HG03432 (cell line): ENCODE results near the gene DNAJC4.
A peak's percentile ranks its signal among the peaks of the same experiment; 100 is the strongest.

Source experiments
- ATAC-seq: cut with Tn5 transposase; IDR thresholded peaks from one replicate; pipeline ENCODE4 v1.9.1; 2021; ENCODE audit warnings: mild to moderate bottlenecking, moderate library complexity; ENCODE audit not compliant: unreplicated experiment

DNAJC4 gene

DNA sequence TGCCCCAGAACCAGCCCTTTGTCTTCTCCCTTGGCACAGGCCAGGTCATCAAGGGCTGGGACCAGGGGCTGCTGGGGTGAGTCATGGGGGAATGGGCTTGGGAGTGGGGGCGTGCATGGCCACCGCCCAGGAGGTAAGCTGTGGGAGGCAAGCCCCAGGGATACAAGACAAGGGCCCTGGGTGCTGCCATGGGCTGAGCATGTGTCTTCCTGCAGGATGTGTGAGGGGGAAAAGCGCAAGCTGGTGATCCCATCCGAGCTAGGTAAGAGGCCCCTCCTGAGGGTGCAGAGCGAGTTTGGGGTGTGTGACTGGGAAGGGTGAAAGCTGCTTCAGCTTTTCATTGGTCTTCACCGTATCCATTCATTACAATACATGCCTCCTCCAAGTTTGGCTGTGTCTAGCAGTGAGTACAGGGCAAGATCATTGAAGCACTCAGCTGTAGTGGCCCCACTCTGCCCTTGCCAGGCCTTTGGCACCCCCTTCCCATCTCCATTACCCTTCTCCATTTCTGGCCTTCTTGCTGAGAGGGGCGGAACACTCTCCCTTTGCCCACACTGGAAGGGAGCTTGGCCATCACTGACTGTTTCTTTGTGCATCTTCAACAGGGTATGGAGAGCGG, 13.0 kb downstream of the DNAJC4 start:
- ATAC-seq, result no peak

DNA sequence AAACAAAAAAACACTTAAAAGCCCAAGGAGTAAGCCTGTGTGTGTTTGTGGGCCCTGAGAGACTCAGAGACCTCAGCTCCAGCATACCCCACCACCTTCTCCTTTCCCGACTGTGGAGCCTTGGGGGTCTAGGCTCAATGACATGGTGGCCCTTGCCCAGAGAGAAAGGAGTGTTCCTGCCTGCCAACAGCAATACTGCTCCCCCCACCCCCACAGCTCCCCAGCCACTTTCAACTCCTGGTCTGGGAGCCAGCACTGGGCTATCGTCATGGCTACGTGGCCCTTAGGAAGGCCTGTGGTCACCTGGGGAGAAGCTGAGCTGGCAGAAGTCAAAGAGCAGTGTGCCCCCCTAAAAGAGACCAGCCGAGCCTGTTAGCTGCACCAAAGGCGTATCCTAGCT, 13.8 kb downstream of the DNAJC4 start:
- no peak for ATAC-seq

GRCh38 chr11:64244966-64245365, 14.6 kb downstream of the DNAJC4 start:
- no peak for ATAC-seq

DNA sequence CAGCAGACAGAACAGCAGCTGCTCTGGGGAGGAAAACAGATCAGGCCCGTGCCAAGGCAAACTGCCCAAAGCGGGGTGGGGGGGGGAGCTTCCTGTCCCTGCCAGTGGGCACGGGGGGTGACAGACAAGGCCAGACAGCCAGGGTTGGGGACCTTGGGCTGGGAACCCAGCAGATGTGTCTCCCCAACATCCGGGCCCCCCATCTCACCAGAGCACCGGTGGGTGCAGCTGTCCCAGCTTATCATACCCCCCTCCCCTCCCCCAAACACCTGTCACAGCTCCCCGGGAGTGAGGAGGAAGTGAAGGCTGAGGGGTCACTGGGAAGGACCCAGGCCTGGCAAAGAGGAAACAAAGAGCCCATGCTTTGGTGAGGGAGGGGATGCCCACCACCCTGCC, 15.1 kb downstream of the DNAJC4 start:
- ATAC-seq, result no peak

DNA sequence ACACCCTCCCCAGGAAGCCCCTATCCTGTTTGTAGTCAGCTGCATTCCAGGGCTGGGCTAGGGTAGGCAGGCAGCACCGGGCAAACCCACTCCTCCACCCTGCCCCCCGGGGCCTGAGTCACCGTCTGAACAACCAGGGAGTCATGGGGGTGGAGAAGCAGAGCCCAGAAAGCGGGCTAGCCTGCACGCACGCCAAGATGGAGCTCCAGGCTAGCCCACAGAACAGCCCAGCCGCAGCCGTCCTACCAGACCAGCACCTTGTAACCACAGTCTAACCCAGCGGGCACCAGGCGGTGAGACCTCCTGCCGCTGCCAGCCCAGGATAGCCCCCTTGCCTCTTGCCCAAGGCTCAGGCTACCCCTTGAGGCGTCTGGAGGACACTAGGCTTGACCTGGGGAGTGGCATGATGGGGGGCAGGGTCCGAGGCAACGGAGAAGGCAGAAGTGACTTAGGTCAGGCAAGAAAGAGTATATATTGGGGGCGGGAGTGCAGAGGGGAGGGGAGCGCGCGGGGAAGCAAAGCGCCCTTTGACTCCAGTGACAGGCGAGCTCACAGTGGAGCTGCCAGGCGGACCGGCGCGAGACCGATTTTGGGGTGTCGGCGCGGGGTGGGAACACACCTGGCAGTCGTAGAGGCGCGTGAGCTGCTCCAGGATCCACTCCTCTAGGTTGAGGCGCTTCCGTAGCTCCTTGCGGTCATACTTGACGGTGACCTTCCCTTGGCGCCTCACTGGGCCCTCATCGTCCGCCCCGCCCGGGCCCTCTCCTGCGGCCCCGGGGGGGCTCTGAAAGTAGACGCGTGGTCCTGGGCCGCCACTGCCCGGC, 15.7 kb downstream of the DNAJC4 start:
- ATAC-seq, result no peak

DNA sequence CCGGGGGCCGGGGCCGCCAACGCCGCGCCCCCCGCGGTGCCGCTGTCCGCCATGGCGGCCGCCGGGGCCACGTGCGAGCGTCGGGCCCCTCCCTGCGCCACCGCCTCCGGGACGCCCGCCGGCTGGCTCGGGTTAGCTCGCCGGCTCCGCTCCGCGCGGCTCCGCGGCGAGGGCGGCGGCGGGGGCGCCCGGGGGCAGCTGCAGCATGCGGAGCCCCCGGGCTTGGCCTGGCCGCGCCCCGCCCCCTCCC, 16.2 kb downstream of the DNAJC4 start:
- peak; percentile 9 for ATAC-seq

- peak; percentile 43 for ATAC-seq
Measured at GRCh38 chr11:64246871-64247728, 16.8 kb downstream of the DNAJC4 start, which contains the start of gene PPP1R14B. Gene PPP1R14B (minus strand): TSS chr11:64246943. CDS start chr11:64246673, 270 bp downstream.

GRCh38 chr11:64247729-64248531, 17.6 kb downstream of the DNAJC4 start:
- ATAC-seq, result no peak

GRCh38 chr11:64248578-64248977, 18.2 kb downstream of the DNAJC4 start:
- no peak for ATAC-seq

GRCh38 chr11:64249038-64249437, 18.7 kb downstream of the DNAJC4 start:
- ATAC-seq, result no peak

DNA sequence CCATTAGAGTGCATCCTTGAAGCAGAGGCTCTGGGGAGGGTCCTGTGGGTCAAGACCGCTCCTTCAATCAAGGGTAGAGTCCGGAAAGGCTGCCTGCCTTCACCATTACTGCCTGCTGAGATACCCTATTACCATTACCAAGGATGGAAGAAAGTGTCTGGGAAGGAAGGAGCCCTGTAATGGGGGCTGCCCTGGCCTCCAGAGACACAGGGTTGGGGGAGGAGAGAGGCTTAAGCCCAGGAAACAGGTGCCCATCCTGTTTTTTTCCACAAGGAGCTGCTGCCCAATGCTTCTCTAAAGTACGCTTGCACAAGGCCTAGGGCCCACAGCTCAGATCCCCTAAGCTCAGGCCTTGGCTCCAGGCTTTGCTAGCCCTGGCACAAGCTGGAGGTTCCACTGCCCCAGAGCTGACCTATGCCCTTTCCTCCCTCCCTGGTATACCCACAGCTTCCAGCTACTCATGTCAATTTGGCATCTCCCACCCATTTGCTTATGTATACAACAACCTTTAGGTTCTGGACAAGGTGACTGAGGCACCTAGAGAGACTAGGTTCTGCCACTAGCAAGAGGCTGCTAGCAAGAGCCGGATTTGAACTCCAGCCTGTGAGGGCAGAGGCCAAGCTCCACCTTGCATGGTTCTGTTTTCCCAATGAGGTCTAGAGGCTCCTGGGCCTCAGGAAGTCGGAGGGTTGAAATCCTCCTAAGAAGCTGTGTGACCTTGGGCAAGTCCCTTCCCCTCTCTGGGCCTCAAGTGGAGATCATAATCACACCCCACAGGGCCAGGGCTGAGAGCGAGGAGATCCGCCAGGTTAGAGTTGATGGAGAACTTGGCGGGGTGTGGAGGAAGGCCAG, 19.4 kb downstream of the DNAJC4 start:
- ATAC-seq, result no peak

DNA sequence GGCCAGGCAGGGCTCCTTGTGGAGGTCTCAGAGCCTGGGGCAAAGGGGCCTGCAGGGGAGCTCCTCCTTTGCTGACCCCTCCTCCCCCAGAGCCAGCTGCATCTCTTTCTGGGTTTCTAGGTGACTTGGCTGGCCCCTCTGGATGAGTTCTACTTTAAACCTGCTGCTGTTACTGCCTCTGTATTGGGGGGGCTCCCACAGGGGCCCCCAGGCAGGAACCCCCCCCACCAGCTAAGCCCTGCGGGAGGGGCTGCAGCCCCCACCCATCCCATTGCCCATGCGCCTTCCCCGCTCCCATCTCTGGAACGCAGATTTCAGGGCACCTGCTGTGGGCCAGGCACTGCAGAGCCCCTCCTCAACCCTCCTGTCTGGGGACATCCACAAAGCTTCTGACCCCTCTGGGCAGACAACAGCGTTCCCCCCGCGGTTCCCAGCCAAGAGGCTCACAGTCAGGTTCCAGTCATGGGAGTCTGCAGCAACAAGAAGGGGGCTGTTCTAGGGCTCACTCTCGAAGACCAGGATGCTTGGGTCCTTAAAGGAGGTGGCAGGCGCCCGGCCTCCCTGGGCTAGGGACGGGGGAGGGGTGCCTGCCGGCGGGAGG, 20.2 kb downstream of the DNAJC4 start:
- ATAC-seq, result no peak

DNA sequence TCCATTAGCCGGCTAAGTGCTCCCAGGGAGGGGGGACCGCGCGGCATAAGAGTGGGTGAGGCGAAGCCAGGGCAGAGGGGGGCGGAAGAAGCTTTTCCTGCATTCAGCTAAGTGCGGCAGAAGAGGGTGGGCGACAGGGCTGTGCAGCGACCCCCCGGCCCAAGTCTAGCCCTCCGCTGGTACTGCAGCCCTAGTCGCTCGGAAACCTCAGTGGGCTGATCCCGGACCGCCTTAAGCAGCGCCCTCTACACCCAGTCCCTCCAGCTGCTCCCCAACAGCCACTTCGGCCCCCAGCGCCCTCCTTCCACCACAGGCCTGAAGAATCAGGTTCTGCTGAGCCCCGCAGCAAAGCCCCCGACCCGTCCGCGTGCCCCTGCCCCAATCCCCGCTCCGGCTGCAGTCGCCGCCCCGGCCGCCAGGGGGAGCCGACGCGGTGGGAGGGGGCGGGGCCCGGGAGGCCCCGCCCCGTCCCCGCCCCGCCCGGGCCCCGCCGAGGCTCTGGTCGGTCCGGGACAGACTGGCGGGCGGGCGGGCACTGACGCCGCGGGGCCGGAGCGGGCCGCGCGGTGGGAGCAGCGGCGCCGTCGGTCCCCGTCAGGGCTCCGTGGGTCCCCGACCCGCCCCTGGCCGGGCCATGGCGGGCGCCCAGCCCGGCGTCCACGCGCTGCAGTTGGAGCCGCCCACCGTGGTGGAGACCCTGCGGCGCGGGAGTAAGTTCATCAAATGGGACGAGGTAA, 20.8 kb downstream of the DNAJC4 start, which contains the start of gene PLCB3:
Gene PLCB3 (plus strand): TSS at position 515 of the 737 bp plus-strand sequence. CDS start 120 bp downstream, at position 635.
- ATAC-seq, result peak; percentile 51

GRCh38 chr11:64251753-64252002, 21.3 kb downstream of the DNAJC4 start:
- ATAC-seq, result no peak

GRCh38 chr11:64252003-64252872, 21.9 kb downstream of the DNAJC4 start:
- no peak for ATAC-seq

DNA sequence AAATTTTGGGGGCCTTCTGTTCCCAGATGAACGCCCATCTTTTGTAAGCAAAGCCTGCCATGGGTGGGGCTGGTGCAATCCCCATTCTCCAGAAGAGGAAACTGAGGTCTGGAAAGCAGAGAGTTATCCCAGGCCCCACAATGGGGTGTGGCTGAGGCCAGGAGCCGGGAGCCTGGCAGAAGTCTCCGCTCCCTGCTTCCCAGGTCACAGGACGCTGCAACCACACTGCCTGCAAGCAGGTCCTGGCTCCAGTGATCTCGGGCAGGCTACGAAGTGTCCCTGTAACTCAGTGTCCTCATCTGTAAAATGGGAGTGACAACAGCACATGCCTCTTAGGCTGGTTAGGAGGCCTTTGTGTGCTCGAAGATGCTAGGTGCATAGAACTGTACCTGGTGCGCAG, 22.7 kb downstream of the DNAJC4 start:
- ATAC-seq, result no peak

GRCh38 chr11:64253481-64253880, 23.1 kb downstream of the DNAJC4 start:
- no peak for ATAC-seq

DNA sequence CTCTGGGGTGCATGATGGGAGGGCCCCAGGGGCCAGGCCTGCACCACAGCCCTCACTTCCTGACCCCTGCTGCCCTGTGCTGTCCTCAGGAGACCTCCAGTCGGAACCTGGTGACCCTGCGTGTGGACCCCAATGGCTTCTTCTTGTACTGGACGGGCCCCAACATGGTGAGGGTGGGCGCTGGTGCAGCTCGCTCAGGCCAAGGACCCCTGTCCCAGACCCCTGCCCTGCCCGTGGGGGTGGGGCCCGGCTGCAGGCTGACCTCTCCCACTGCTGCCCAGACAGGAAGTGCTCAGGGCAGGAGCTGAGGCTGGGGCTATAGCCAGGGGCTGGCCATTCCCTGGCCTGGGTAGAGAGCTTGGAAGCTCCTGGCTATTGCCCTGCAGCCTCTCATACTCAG, 24.0 kb downstream of the DNAJC4 start:
- no peak for ATAC-seq
